K562 (cell line): ENCODE data around the gene ADSS2. TPM values are rescaled to one million over a fixed set of nuclear protein-coding genes. Genes with fewer than 3 reads are reported as not detected.

ENCODE experiments used
- BHLHE40 ChIP-seq: IDR thresholded peaks from 2 replicates; pipeline ENCODE4 v1.6.1; 2011; ENCODE audit warnings: low read length, improper control_type of control experiment
- CBX2 ChIP-seq: fragments of 200-600 bp; sonication (generic); IDR thresholded peaks from one replicate; pipeline ENCODE4 v1.6.1; 2012; ENCODE audit warnings: mild to moderate bottlenecking, low read length, inconsistent platforms; ENCODE audit not compliant: insufficient read depth, poor library complexity, severe bottlenecking
- CHD1 ChIP-seq: fragments of 200-600 bp; sonication (generic); IDR thresholded peaks from one replicate; pipeline ENCODE4 v1.6.1; 2012; ENCODE audit warnings: mild to moderate bottlenecking, moderate library complexity, low read length, inconsistent platforms
- CREBBP ChIP-seq: IDR thresholded peaks from one replicate; pipeline ENCODE4 v1.6.1; 2012; ENCODE audit warnings: low read depth, mild to moderate bottlenecking, control low read depth, inconsistent platforms, low read length
- CREM ChIP-seq: IDR thresholded peaks from 2 replicates; pipeline ENCODE4 v1.6.1; 2014; ENCODE audit warnings: antibody characterized with exemption, low read depth
- FUS ChIP-seq: fragments of 200-400 bp; formaldehyde crosslinking; optimal IDR thresholded peaks from 2 replicates; pipeline ENCODE3; 2017; ENCODE audit warnings: low read depth, low read length
- HSF4 ChIP-seq: fragments of 250-450 bp; sonication (Bioruptor Pico); IDR thresholded peaks from 2 replicates; pipeline ENCODE4 v2.1.2; 2022; ENCODE audit warnings: mild to moderate bottlenecking, moderate library complexity, borderline replicate concordance
- MTA2 ChIP-seq: fragments of 450-650 bp; IDR thresholded peaks from 2 replicates; pipeline ENCODE4 v1.6.1; 2016; ENCODE audit warnings: low read depth
- MTF1 ChIP-seq: fragments of 250-450 bp; sonication (Bioruptor Pico); IDR thresholded peaks from 2 replicates; pipeline ENCODE4 v1.9.0; 2021; ENCODE audit warnings: moderate library complexity, mild to moderate bottlenecking, inconsistent platforms, borderline replicate concordance
- NFIC ChIP-seq: fragments of 450-650 bp; IDR thresholded peaks from 2 replicates; pipeline ENCODE4 v1.6.1; 2017; ENCODE audit warnings: mild to moderate bottlenecking, inconsistent platforms
- NKRF ChIP-seq: fragments of 450-650 bp; IDR thresholded peaks from 2 replicates; pipeline ENCODE4 v1.6.1; 2016; ENCODE audit warnings: borderline replicate concordance
- NR2C2 ChIP-seq, 2 experiments: fragments of 200-800 bp in 1 of 2; sonication (Bioruptor generic) in 1 of 2; sonication (generic) in 1 of 2; formaldehyde crosslinking in 1 of 2; IDR thresholded peaks; 2 replicates each; pipeline versions ENCODE4 v1.6.1 to v1.8.0; 2016 to 2022; ENCODE audit warnings: mild to moderate bottlenecking in 1 of 2, missing compliant biosample characterization in 1 of 2, missing genetic modification characterization in 1 of 2, missing genetic modification reagents in 1 of 2
- PRPF4 ChIP-seq: fragments of 200-400 bp; formaldehyde crosslinking; IDR thresholded peaks from one replicate; pipeline ENCODE4 v1.6.1; 2017; ENCODE audit warnings: low read length, low read depth, mild to moderate bottlenecking; ENCODE audit not compliant: insufficient read depth, poor library complexity, severe bottlenecking
- RBM34 ChIP-seq: fragments of 200-400 bp; formaldehyde crosslinking; IDR thresholded peaks from 2 replicates; pipeline ENCODE4 v1.6.1; 2018; ENCODE audit warnings: low read length, borderline replicate concordance; ENCODE audit not compliant: insufficient read depth
- SAFB2 ChIP-seq: fragments of 200-400 bp; formaldehyde crosslinking; IDR thresholded peaks from 2 replicates; pipeline ENCODE4 v1.6.1; 2018; ENCODE audit warnings: borderline replicate concordance, low read length, low read depth, moderate library complexity; ENCODE audit not compliant: severe bottlenecking
- SMARCE1 ChIP-seq: fragments of 450-650 bp; IDR thresholded peaks from 2 replicates; pipeline ENCODE4 v1.7.1; 2016; ENCODE audit warnings: mild to moderate bottlenecking
- SPI1 ChIP-seq: IDR thresholded peaks from 2 replicates; pipeline ENCODE4 v1.6.1; 2011; ENCODE audit warnings: low read depth, low read length, control low read depth, borderline replicate concordance
- SUPT5H ChIP-seq: fragments of 450-650 bp; IDR thresholded peaks from 2 replicates; pipeline ENCODE4 v1.6.1; 2016
- TAF7 ChIP-seq: fragments of 450-650 bp; IDR thresholded peaks from 2 replicates; pipeline ENCODE4 v1.6.1; 2016; ENCODE audit warnings: missing genetic modification characterization, missing compliant biosample characterization
- YY1 ChIP-seq, 3 experiments: IDR thresholded peaks; 2 replicates each; pipeline ENCODE4 v1.6.1; 2011; ENCODE audit warnings: low read length in 2 of 3, mild to moderate bottlenecking in 2 of 3, moderate library complexity in 2 of 3, borderline replicate concordance in 1 of 3, control low read depth in 1 of 3, low read depth in 1 of 3; ENCODE audit not compliant: insufficient read depth in 3 of 3, insufficient replicate concordance in 2 of 3, control insufficient read depth in 1 of 3, insufficient read length in 1 of 3; ENCODE audit errors: extremely low read depth in 1 of 3
- ZFP36 ChIP-seq: fragments of 150-350 bp; IDR thresholded peaks from 2 replicates; pipeline ENCODE4 v1.6.1; 2018; ENCODE audit warnings: low read length, low read depth; ENCODE audit not compliant: partially characterized antibody
- ZFPM2 ChIP-seq: fragments of 250-450 bp; sonication (Bioruptor Pico); IDR thresholded peaks from 2 replicates; pipeline ENCODE4 v1.5.1; 2022; ENCODE audit warnings: mild to moderate bottlenecking
- ZNF217 ChIP-seq: sonication (generic); formaldehyde crosslinking; IDR thresholded peaks from 2 replicates; pipeline ENCODE4 v1.8.0; 2022; ENCODE audit warnings: mild to moderate bottlenecking, missing genetic modification reagents
- ZNF324 ChIP-seq: fragments of 250-450 bp; sonication (Bioruptor Pico); IDR thresholded peaks from 2 replicates; pipeline ENCODE4 v1.4.0; 2020; ENCODE audit warnings: mild to moderate bottlenecking
- ZNF512 ChIP-seq: IDR thresholded peaks from 2 replicates; pipeline ENCODE4 v1.6.1; 2016; ENCODE audit warnings: missing genetic modification characterization, missing compliant biosample characterization
- ZNF785 ChIP-seq: fragments of 250-450 bp; sonication (Bioruptor Pico); IDR thresholded peaks from 2 replicates; pipeline ENCODE4 v1.4.0; 2020; ENCODE audit warnings: mild to moderate bottlenecking
- ZSCAN32 ChIP-seq: fragments of 450-650 bp; formaldehyde crosslinking; IDR thresholded peaks from 2 replicates; pipeline ENCODE4 v1.4.0; 2020; ENCODE audit warnings: mild to moderate bottlenecking, moderate library complexity
- ZZZ3 ChIP-seq: fragments of 450-650 bp; IDR thresholded peaks from 2 replicates; pipeline ENCODE4 v1.6.1; 2016; ENCODE audit warnings: antibody characterized with exemption, mild to moderate bottlenecking, moderate library complexity
- polyA plus RNA-seq, 8 experiments: library from polyadenylated mRNA; depleted of rRNA in 4 of 8; stranded (reverse) in 5 of 8; unstranded in 3 of 8; fragments of >200 nt; fragmentation: Nextera tagmentation in 2 of 8; fragmentation: Illumina TruSeq in 1 of 8; extraction: Ambion mirVana in 2 of 8; extraction: Trizol in 1 of 8; gene quantifications; 2 replicates each; pipeline versions ENCODE4 v1.2.1 to v1.2.3, GENCODE V29; 2011 to 2014; ENCODE audit warnings: inconsistent platforms in 1 of 8, missing spikeins in 1 of 8
- total RNA-seq, 7 experiments: library from RNA; depleted of rRNA in 6 of 7; stranded (reverse); fragments of >200 nt in 6 of 7; fragmentation: Illumina TruSeq in 2 of 7; extraction: Trizol in 2 of 7; gene quantifications; 2 replicates each; pipeline versions ENCODE4 v1.2.1 to v1.2.3, GENCODE V29; 2011 to 2021; ENCODE audit warnings: low replicate concordance in 1 of 7

ADSS2 gene
- total and polyA plus RNA-seq, 9 of the 15 experiments (the other 6 are each of a cell fraction or from before 2014, with no cell fraction given) = 8.8 to 63.8 (median 59.4) TPM

GRCh38 chr1:244451539-244451950, at the start of gene ADSS2 (continued):
- TF ChIP-seq ZNF512 (tag) (no peak), SAFB2 (no peak), HSF4 (no peak), SUPT5H (peak; percentile 94), ZZZ3 (no peak), SMARCE1 (no peak), RBM34 (0 out of 2 replicates have a peak, but pooled peaks have one; percentile 44), CHD1 (peak; percentile 53), CREM (peak; percentile 2; the same call in 1 of the 2 replicates), PRPF4 (no peak), CBX2 (no peak), ZNF324 (CRISPR knock-in tag) (no peak), YY1 (IDR thresholded peaks at IDR 0.05; ENCODE audit: borderline replicate concordance in 1 of 3, control insufficient read depth in 1 of 3, extremely low read depth in 1 of 3, insufficient read depth in 3 of 3, insufficient read length in 1 of 3, insufficient replicate concordance in 2 of 3, low read depth in 1 of 3, low read length in 2 of 3) (no peak), SPI1 (no peak), ZFP36 (peak; percentile 10), BHLHE40 (no peak), ZNF785 (CRISPR knock-in tag) (no peak), NFIC (peak; percentile 62), ZNF217 (no peak), MTA2 (no peak), FUS (no peak), CREBBP (no peak), NR2C2 (CRISPR knock-in tag; IDR thresholded peaks at IDR 0.05) (no peak), NR2C2 (tag; IDR thresholded peaks at IDR 0.05) (no peak), TAF7 (tag) (peak; percentile 89), NKRF (peak; percentile 89), ZFPM2 (CRISPR knock-in tag) (no peak), MTF1 (CRISPR knock-in tag) (no peak), ZSCAN32 (CRISPR knock-in tag) (0 out of 2 replicates have a peak, but pooled peaks have one; percentile 19)
